Caco-2 (cell line): Measurements from ENCODE around the gene DCAF8. TPM values are rescaled to one million over a fixed set of nuclear protein-coding genes. Genes with fewer than 3 reads are reported as not detected.

ENCODE experiments used
- BruUV-seq: library from RNA; stranded (reverse); fragments of 400-500 nt; replicated peaks from 2 replicates; lab custom pipeline; 2021; lab: Mats Ljungman, UMichigan
- CTCF ChIA-PET: fragments of 300-600 bp; sonication (Branson Sonifier 250); formaldehyde crosslinking; loops from one replicate; lab custom pipeline; 2022; ENCODE audit warnings: antibody characterized with exemption; lab: Charles Lee
- POLR2A ChIA-PET: fragments of 300-600 bp; sonication (Branson Sonifier 250); formaldehyde crosslinking; loops from one replicate; lab custom pipeline; 2022; ENCODE audit warnings: antibody characterized with exemption; lab: Charles Lee
- DNase-seq, 2 experiments: peaks; one replicate each; pipeline versions ENCODE4 v3.0.0 to v3.0.0-alpha.2; 2020 to 2022
- H3K27me3 ChIP-seq: replicated peaks from 2 replicates; pipeline ENCODE4 v1.6.0; 2011; ENCODE audit warnings: low read length; ENCODE audit not compliant: control insufficient read depth, insufficient read depth
- H3K36me3 ChIP-seq: 2 replicates; pipeline ENCODE4 v1.5.1; 2011; ENCODE audit warnings: low read length; ENCODE audit not compliant: control insufficient read depth, insufficient read depth
- H3K4me1 ChIP-seq: fragments of 250-450 bp; sonication (Bioruptor Pico); 2 replicates; pipeline ENCODE4 v1.5.1; 2020; ENCODE audit warnings: mild to moderate bottlenecking
- H3K4me3 ChIP-seq: 2 replicates; pipeline ENCODE4 v1.5.1; 2011; ENCODE audit warnings: low read depth, mild to moderate bottlenecking, control low read depth, low read length
- H3K9me3 ChIP-seq: fragments of 250-450 bp; sonication (Bioruptor Pico); 2 replicates; pipeline ENCODE4 v1.5.1; 2020; ENCODE audit warnings: mild to moderate bottlenecking, moderate library complexity
- H3K27ac Mint-ChIP-seq: one replicate; pipeline ENCODE4 v1.8.0; 2022; ENCODE audit warnings: mixed read lengths; ENCODE audit not compliant: unreplicated experiment
- H3K27me3 Mint-ChIP-seq: one replicate; pipeline ENCODE4 v1.8.0; 2022; ENCODE audit warnings: mixed read lengths; ENCODE audit not compliant: insufficient read depth, unreplicated experiment
- H3K36me3 Mint-ChIP-seq: one replicate; pipeline ENCODE4 v1.8.0; 2022; ENCODE audit warnings: mild to moderate bottlenecking, mixed read lengths; ENCODE audit not compliant: insufficient read depth, unreplicated experiment
- H3K4me1 Mint-ChIP-seq: one replicate; pipeline ENCODE4 v1.8.0; 2022; ENCODE audit warnings: low read depth, mixed read lengths; ENCODE audit not compliant: unreplicated experiment
- H3K4me3 Mint-ChIP-seq: one replicate; pipeline ENCODE4 v1.8.0; 2022; ENCODE audit warnings: mild to moderate bottlenecking, moderate library complexity, mixed read lengths; ENCODE audit not compliant: unreplicated experiment
- H3K9me3 Mint-ChIP-seq: one replicate; pipeline ENCODE4 v1.8.0; 2022; ENCODE audit warnings: mixed read lengths; ENCODE audit not compliant: unreplicated experiment
- CTCF ChIP-seq, 2 experiments: fragments of 200-600 bp in 1 of 2; IDR thresholded peaks; 1 replicate in 1 of 2; 2 replicates in 1 of 2; pipeline versions ENCODE4 v1.5.1 to v1.8.0; 2011 to 2022; ENCODE audit warnings: antibody characterized with exemption in 1 of 2, control low read depth in 1 of 2, inconsistent platforms in 1 of 2, low read depth in 1 of 2, low read length in 1 of 2, mild to moderate bottlenecking in 1 of 2, moderate library complexity in 1 of 2; ENCODE audit not compliant: insufficient read depth in 1 of 2, severe bottlenecking in 1 of 2, unreplicated experiment in 1 of 2
- intact Hi-C: fragments of 100-400 bp; cut with micrococcal nuclease; formaldehyde crosslinking; loops from one replicate; pipeline ENCODE4 v1.10.0; 2022; ENCODE audit not compliant: unreplicated experiment
- total RNA-seq: library from RNA; stranded (reverse); gene quantifications from 2 replicates; pipeline ENCODE4 v1.2.3, GENCODE V29; 2022

The DCAF8 gene
- total RNA-seq, 1 experiment from 2014 or later = 112 TPM

- no peaks in the 10 kb centered on the region for H3K27me3 Mint-ChIP-seq
- H3K4me1 ChIP-seq = no peaks in the 10 kb centered on the region
- H3K36me3 ChIP-seq = peaks cover 2% of the 10 kb centered on the region
- DNase-seq = no peak
- no peaks in the 10 kb centered on the region for H3K9me3 ChIP-seq
- intact Hi-C loops = no loop called here
- TF ChIP-seq CTCF (IDR thresholded peaks at IDR 0.05; ENCODE audit: insufficient read depth in 1 of 2, low read depth in 1 of 2, low read length in 1 of 2, severe bottlenecking in 1 of 2, unreplicated experiment in 1 of 2) = no peak
- peaks cover 39% of the 10 kb centered on the region for H3K36me3 Mint-ChIP-seq
- BruUV-seq = no TSS peak
- H3K27me3 ChIP-seq = no peaks in the 10 kb centered on the region
- ChIA-PET POLR2A (interaction anchor here (0.7 kb wide), 1 partner anchor 11 kb away, joined by 3 read pairs; no protein-coding TSS in a partner anchor), CTCF (interaction anchor here (0.9 to 2.2 kb wide), 2 partner anchors 8 to 34 kb away, joined by 4 to 8 read pairs; no protein-coding TSS in a partner anchor)
- H3K9me3 Mint-ChIP-seq = no peaks in the 10 kb centered on the region
- no peak overlapping the region for H3K27ac Mint-ChIP-seq
- H3K4me3 Mint-ChIP-seq = no peak overlapping the region
- no peaks in the 10 kb centered on the region for H3K4me1 Mint-ChIP-seq
- no peak overlapping the region for H3K4me3 ChIP-seq
These were observed 34.8 kb downstream of the DCAF8 start for GRCh38 chr1:160227561-160227960.

GRCh38 chr1:160227034-160227433 lies 35.3 kb downstream of the DCAF8 start:
- no peak for DNase-seq
- Mint-ChIP-seq H3K36me3 (peaks cover 37% of the 10 kb centered on the region), H3K4me1 (no peaks in the 10 kb centered on the region), H3K27me3 (no peaks in the 10 kb centered on the region), H3K4me3 (no peak overlapping the region), H3K27ac (no peak overlapping the region), H3K9me3 (no peaks in the 10 kb centered on the region)
- BruUV-seq = no TSS peak
- ChIA-PET POLR2A (no interaction called here), CTCF (no interaction called here)
- no peaks in the 10 kb centered on the region for H3K27me3 ChIP-seq
- no peaks in the 10 kb centered on the region for H3K9me3 ChIP-seq
- H3K4me3 ChIP-seq = no peak overlapping the region
- TF ChIP-seq CTCF (IDR thresholded peaks at IDR 0.05; ENCODE audit: insufficient read depth in 1 of 2, low read depth in 1 of 2, low read length in 1 of 2, severe bottlenecking in 1 of 2, unreplicated experiment in 1 of 2) = no peak
- H3K36me3 ChIP-seq = peaks cover 2% of the 10 kb centered on the region
- H3K4me1 ChIP-seq = no peaks in the 10 kb centered on the region
- intact Hi-C loops = no loop called here

- no peak for DNase-seq
- Histone ChIP-seq H3K9me3 (no peaks in the 10 kb centered on the region), H3K27me3 (no peaks in the 10 kb centered on the region), H3K4me1 (no peaks in the 10 kb centered on the region), H3K36me3 (peaks cover 2% of the 10 kb centered on the region), H3K4me3 (no peak overlapping the region)
- peaks cover 33% of the 10 kb centered on the region for H3K36me3 Mint-ChIP-seq
- no peak overlapping the region for H3K4me3 Mint-ChIP-seq
- BruUV-seq = no TSS peak
- no peaks in the 10 kb centered on the region for H3K9me3 Mint-ChIP-seq
- no peaks in the 10 kb centered on the region for H3K27me3 Mint-ChIP-seq
- H3K27ac Mint-ChIP-seq = no peak overlapping the region
- CTCF ChIA-PET = no interaction called here
- intact Hi-C loops = no loop called here
- no peaks in the 10 kb centered on the region for H3K4me1 Mint-ChIP-seq
- no peak for TF ChIP-seq CTCF (IDR thresholded peaks at IDR 0.05; ENCODE audit: insufficient read depth in 1 of 2, low read depth in 1 of 2, low read length in 1 of 2, severe bottlenecking in 1 of 2, unreplicated experiment in 1 of 2)
- POLR2A ChIA-PET = no interaction called here
These were observed 35.7 kb downstream of the DCAF8 start for GRCh38 chr1:160226623-160227022.
